Measurements from ENCODE around the gene DIDO1.

The DIDO1 gene

GRCh38 chr20:62835931-62836861 is 90.1 kb downstream of the DIDO1 start:
- no peak overlapping the region for H3K4me2 ChIP-seq (ENCODE audit: low read length)
- no peaks in the 10 kb centered on the region for H3K36me3 ChIP-seq (ENCODE audit: control insufficient read depth, insufficient read depth, low read length)
- TF ChIP-seq CTCF (IDR thresholded peaks at IDR 0.05), result no peak
- no peaks in the 10 kb centered on the region for H3K4me1 ChIP-seq
- H2AFZ ChIP-seq, result no peak overlapping the region
- H3K27ac ChIP-seq, result no peak overlapping the region
- H3K27me3 ChIP-seq (ENCODE audit: control insufficient read depth, insufficient read depth, low read length), result no peaks in the 10 kb centered on the region
- no peaks in the 10 kb centered on the region for H3K79me2 ChIP-seq
- no peaks in the 10 kb centered on the region for H3K9me3 ChIP-seq (ENCODE audit: control insufficient read depth, low read length)
- no peak overlapping the region for H3K4me3 ChIP-seq (ENCODE audit: low read depth, low read length)
- H3K9ac ChIP-seq, result no peak overlapping the region

DNA sequence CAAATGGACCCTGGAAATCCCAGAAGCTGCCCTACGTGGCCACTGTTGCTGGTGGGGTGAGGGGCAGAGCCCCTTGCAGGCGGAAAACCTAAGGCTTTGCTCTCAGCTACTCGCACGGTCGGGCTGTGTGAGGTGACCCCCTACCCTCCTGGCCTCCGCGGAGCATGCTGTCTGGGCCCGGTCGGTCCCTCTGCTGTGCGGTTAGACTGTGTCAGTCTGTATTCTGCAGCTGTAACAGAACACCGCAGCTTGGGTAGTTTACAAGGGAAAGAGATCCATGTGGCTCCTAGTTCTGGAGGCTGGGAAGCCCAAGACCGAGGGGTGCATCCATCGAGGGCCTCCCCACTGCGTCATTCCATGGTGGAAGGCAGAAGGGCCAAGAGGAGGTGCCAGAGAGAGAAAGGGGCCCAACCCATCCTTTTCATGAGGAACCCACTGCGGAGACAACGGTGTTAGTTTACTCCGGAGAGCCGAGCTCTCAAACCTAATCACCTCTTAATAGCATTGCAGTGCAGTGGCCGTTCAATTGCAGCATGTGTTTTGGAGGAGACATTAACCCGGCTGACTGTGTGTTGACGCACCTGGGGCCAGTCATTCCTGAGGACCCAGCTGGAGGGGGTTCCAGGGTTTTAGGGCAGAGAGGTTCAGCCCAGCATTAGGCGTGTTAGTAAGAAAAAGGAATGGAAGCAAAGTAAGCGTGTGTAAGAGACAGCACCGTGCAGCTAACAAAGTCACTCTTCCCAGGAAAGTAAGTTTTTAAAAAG is 91.2 kb downstream of the DIDO1 start:
- Histone ChIP-seq H3K4me3 (ENCODE audit: low read depth, low read length) (no peak overlapping the region), H3K27me3 (ENCODE audit: control insufficient read depth, insufficient read depth, low read length) (no peaks in the 10 kb centered on the region), H2AFZ (no peak overlapping the region), H3K9me3 (ENCODE audit: control insufficient read depth, low read length) (no peaks in the 10 kb centered on the region), H3K4me2 (ENCODE audit: low read length) (no peak overlapping the region), H3K36me3 (ENCODE audit: control insufficient read depth, insufficient read depth, low read length) (no peaks in the 10 kb centered on the region), H3K4me1 (no peaks in the 10 kb centered on the region), H3K27ac (no peak overlapping the region), H3K79me2 (no peaks in the 10 kb centered on the region), H3K9ac (no peak overlapping the region)
- TF ChIP-seq CTCF (IDR thresholded peaks at IDR 0.05), result no peak

DNA sequence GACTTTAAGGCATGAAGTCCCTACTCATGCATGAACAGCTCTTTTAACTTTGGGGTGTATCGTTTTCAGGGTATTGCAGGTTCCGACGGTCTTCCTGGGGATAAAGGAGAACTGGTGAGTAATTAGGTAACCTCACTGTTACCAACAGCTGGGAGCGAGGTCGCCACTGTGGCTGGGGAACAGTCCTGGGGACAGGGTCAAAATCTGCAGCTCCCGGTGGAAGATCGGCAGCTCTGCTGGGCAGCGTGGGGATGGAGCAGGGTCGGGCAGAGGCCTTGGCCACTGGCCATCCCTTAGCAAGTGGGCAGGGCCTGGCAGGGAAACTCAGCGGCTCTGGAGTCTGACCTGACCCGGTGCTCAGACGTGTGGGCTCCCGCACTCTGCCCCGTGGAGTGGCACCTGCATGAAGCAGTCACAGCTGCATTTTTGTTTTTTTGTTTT is 93.3 kb downstream of the DIDO1 start:
- Histone ChIP-seq H2AFZ (no peak overlapping the region), H3K79me2 (no peaks in the 10 kb centered on the region), H3K9ac (no peak overlapping the region), H3K4me3 (ENCODE audit: low read depth, low read length) (no peak overlapping the region), H3K27ac (no peak overlapping the region), H3K27me3 (ENCODE audit: control insufficient read depth, insufficient read depth, low read length) (no peaks in the 10 kb centered on the region), H3K36me3 (ENCODE audit: control insufficient read depth, insufficient read depth, low read length) (no peaks in the 10 kb centered on the region), H3K4me1 (no peaks in the 10 kb centered on the region), H3K4me2 (ENCODE audit: low read length) (no peak overlapping the region), H3K9me3 (ENCODE audit: control insufficient read depth, low read length) (no peaks in the 10 kb centered on the region)
- no peak for TF ChIP-seq CTCF (IDR thresholded peaks at IDR 0.05)

DNA sequence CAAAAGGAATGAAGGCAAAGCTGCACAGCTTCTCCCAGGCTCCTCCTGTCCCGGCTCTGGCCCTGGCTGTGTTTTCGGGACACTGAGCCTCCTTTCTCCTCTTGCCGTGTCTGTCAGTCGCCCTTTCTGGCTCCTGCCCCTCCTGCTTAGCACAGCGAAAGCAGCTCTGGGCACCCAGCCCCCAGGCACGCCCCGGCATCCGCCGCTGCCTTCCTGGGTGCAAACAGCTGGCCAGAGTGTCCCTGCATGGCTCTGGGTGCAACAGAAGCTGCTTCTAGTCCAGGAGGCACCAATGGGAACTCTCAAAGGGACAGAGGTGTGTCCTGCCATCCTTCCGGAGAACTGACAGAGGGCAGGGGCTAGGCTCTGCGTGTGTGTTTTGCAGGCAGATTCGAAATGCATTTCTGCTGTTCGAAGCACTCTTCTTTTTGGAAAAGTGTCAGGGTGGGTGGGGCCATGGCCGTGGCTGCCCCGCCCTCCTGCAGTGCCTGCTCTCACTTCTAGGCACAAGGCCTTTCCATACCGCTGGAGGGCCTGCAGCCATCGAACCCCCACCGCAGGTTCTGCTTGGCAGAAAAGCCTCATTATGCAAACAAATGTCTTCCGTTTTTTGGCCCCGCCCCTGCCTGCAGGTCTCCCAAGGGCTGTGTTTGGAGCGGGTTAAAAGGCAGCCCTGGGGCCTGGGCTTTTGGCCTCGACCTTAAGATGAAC is 93.9 kb downstream of the DIDO1 start:
- Histone ChIP-seq H3K36me3 (ENCODE audit: control insufficient read depth, insufficient read depth, low read length) (no peaks in the 10 kb centered on the region), H3K4me2 (ENCODE audit: low read length) (no peak overlapping the region), H3K4me3 (ENCODE audit: low read depth, low read length) (no peak overlapping the region), H3K4me1 (no peaks in the 10 kb centered on the region), H2AFZ (no peak overlapping the region), H3K9ac (no peak overlapping the region), H3K9me3 (ENCODE audit: control insufficient read depth, low read length) (no peaks in the 10 kb centered on the region), H3K27me3 (ENCODE audit: control insufficient read depth, insufficient read depth, low read length) (no peaks in the 10 kb centered on the region), H3K27ac (no peak overlapping the region), H3K79me2 (no peaks in the 10 kb centered on the region)
- TF ChIP-seq CTCF (IDR thresholded peaks at IDR 0.05), result no peak

Measured in parathyroid adenoma (tissue), 2 donors.